Type B pancreatic cell (in vitro differentiated cells): Measurements from ENCODE around the gene SLC25A44. TPM values are rescaled to one million over a fixed set of nuclear protein-coding genes. Genes with fewer than 3 reads are reported as not detected.

Experiments used
- total RNA-seq: library from RNA; stranded (reverse); gene quantifications from 2 replicates; pipeline ENCODE4 v1.2.1, GENCODE V29; 2021; ENCODE audit warnings: low replicate concordance

The SLC25A44 gene
- total RNA-seq, 1 donor from 2014 or later, result 18.6 TPM

Other genes with a start within 250 kb of the SLC25A44 start
- gene ARHGEF2, start 215.6 kb upstream of the SLC25A44 start, total RNA-seq, result 46.4 and 80.6 TPM in 2 replicates
- gene SSR2, start 173.2 kb upstream of the SLC25A44 start, total RNA-seq, result 223 and 248 TPM in 2 replicates
- gene UBQLN4, start 140.3 kb upstream of the SLC25A44 start, total RNA-seq, result 40.3 and 54.5 TPM in 2 replicates
- gene LAMTOR2, start 139.3 kb upstream of the SLC25A44 start, total RNA-seq, result 55.6 and 60.9 TPM in 2 replicates
- 97.9 and 294 TPM in 2 replicates for gene RAB25, start 132.9 kb upstream of the SLC25A44 start, total RNA-seq
- gene MEX3A, start 111.6 kb upstream of the SLC25A44 start, total RNA-seq, result 31.0 and 61.9 TPM in 2 replicates
- 141 and 400 TPM in 2 replicates for gene LMNA, start 79.4 kb upstream of the SLC25A44 start, total RNA-seq
- 7.1 and 12.9 TPM in 2 replicates for gene SEMA4A, start 40.5 kb upstream of the SLC25A44 start, total RNA-seq
- 56.1 and 62.0 TPM in 2 replicates for gene PMF1, start 18.9 kb downstream of the SLC25A44 start, total RNA-seq
- 0.64 and 3.1 TPM in 2 replicates for gene BGLAP, start 48.1 kb downstream of the SLC25A44 start, total RNA-seq
- 9.2 and 19.0 TPM in 2 replicates for gene PAQR6, start 54.0 kb downstream of the SLC25A44 start, total RNA-seq
- 91.0 and 91.3 TPM in 2 replicates for gene SMG5, start 88.7 kb downstream of the SLC25A44 start, total RNA-seq
- 18.1 and 43.8 TPM in 2 replicates for gene TMEM79, start 90.2 kb downstream of the SLC25A44 start, total RNA-seq
- 67.6 and 104 TPM in 2 replicates for gene GLMP, start 101.6 kb downstream of the SLC25A44 start, total RNA-seq
- gene VHLL, start 105.2 kb downstream of the SLC25A44 start, total RNA-seq, result 0.48 TPM in 1 of 2 replicates, not detected in the other
- gene CCT3, start 144.2 kb downstream of the SLC25A44 start, total RNA-seq, result 209 and 301 TPM in 2 replicates
- gene TSACC, start 144.4 kb downstream of the SLC25A44 start, total RNA-seq, result 0.63 TPM in 1 of 2 replicates, not detected in the other
- 0.17 and 0.88 TPM in 2 replicates for gene RHBG, start 175.1 kb downstream of the SLC25A44 start, total RNA-seq